ENCODE results near the gene NLRP6.

GRCh38 chr11:282171-282570 is 4.0 kb downstream of the NLRP6 start:
- TF ChIP-seq CTCF (IDR thresholded peaks at IDR 0.05) (no peak), POLR2AphosphoS5 (IDR thresholded peaks at IDR 0.05) (no peak)
